Suprapubic skin (tissue), 4 donors: Measurements from ENCODE around the gene PTGIS.

Experiments used
- CTCF ChIP-seq, 2 donors: fragments of 200-600 bp in 1 of 2; fragments of 450-650 bp in 1 of 2; sonication (generic) in 1 of 2; IDR thresholded peaks; one replicate each; pipeline ENCODE4 v1.5.1; 2016 to 2019; ENCODE audit warnings: antibody characterized with exemption in 2 of 2, mild to moderate bottlenecking in 1 of 2, moderate library complexity in 1 of 2
- POLR2A ChIP-seq, 2 donors: fragments of 450-650 bp; IDR thresholded peaks; one replicate each; pipeline ENCODE4 v1.6.1; 2017; ENCODE audit warnings: antibody characterized with exemption in 2 of 2, mild to moderate bottlenecking in 2 of 2, moderate library complexity in 2 of 2
- POLR2AphosphoS5 ChIP-seq, 3 donors: sonication (generic); formaldehyde crosslinking; IDR thresholded peaks; one replicate each; pipeline ENCODE4 v1.6.1; 2017; ENCODE audit warnings: antibody characterized with exemption in 3 of 3

DNA sequence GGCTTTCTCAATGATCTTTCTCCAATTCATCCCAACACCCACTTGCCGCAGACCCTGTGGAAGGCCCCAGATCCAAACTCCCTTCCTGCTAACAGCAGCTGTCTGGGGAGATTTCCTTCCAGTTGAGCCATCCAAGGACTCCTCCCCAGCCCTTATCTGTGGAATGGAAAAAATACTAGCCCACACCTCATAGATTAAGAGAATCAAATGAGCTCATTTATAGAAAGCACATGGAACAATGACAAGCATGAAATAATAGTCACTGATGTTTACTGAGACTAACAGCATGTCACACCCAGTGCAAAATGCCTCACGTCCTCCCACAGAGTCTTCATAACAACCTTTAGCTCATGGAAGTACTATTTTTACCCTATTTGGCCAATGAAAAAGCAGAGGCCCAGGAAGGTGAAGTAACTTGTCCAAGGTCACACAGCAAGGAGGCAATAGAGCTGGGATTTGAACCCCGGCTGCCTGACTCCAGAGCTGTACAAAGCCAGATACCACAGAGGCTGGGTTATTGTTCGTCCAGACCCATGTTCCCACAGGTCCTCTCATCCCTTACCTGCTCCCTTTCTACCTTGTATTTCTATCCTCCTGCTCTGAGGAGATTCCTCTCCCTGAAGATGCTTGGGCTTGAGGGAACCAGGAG is 23.4 kb upstream of the PTGIS start:
- no peak for TF ChIP-seq CTCF (IDR thresholded peaks at IDR 0.05)
- no peak for TF ChIP-seq POLR2AphosphoS5 (IDR thresholded peaks at IDR 0.05)
- no peak for TF ChIP-seq POLR2A (IDR thresholded peaks at IDR 0.05)
